Activated T-cell treated with anti-CD3 and anti-CD28 coated beads for 4 hours (primary cell): ENCODE results near the gene ZNF326.
"Not testable (repeated sequence)": the region's sequence is repeated elsewhere in the genome, so short reads cannot be mapped to it uniquely, and the experiment has no call there.

Experiments used
- DNase-seq: peaks from one replicate; pipeline ENCODE4 v3.0.0-alpha.2; 2020

Gene ZNF326

GRCh38 chr1:89998306-89998705, 3.4 kb downstream of the ZNF326 start:
- DNase-seq, result no peak

- no peak for DNase-seq
Observed at GRCh38 chr1:89999208-89999607, 4.3 kb downstream of the ZNF326 start.

- DNase-seq, result no peak
Observed at GRCh38 chr1:89999628-90000027, 4.7 kb downstream of the ZNF326 start.

DNA sequence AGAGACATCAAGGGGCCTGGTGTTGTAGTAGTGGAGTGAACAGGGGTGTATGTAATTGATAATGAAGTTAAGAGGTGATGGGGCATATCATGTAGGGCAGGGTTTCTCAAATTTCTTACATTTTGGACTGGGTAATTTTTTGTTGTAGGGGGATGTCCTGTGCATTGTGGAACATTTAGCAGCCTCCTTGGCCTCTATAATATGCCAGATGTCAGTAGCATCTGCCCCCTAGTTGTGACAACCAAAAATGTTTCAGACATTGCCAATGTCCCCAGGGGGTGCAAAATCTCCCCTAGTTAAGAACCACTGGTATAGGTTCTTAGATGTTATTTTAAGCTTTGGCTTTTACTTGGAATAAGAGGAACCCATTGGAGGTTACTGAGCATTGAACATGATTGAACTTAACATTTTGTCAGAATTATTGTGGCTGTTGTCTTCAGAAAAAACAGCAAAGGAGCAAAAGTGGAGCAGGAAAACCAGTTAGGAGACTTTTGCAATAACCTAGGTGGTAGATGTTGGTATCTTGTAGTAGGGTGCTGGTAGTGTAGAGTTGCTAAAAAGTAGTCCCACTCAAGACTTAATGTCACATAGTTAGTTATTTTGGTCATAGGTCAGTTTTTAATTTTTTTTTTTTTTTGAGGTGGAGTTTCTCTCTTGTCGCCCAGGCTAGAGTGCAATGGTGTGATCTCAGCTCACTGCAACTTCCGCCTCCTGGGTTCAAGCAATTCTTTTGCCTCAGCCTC, 6.2 kb downstream of the ZNF326 start:
- no peak for DNase-seq

- no peak for DNase-seq
Observed at GRCh38 chr1:90007979-90008404, 13.1 kb downstream of the ZNF326 start.

DNA sequence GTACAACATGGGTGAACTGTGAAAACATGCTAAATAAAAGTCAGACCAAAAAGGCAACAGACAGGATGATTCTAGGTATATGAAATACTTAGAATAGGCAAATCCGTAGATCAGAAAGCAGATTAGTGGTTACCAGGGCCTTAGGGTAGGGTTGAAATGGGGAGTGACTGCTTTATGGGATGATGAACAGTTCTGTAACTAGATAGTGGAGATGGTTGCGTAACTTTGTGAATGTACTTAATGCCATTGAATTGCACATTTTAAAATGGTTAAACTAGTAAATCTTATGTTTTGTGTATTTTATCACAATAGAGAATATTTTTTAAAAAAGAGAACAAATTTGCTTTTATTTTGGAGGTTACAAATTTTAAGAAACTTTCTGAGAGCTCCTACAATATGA, 17.4 kb downstream of the ZNF326 start:
- DNase-seq, result no peak

- DNase-seq, result no peak
Observed at GRCh38 chr1:90023691-90024090, 28.8 kb downstream of the ZNF326 start.

DNA sequence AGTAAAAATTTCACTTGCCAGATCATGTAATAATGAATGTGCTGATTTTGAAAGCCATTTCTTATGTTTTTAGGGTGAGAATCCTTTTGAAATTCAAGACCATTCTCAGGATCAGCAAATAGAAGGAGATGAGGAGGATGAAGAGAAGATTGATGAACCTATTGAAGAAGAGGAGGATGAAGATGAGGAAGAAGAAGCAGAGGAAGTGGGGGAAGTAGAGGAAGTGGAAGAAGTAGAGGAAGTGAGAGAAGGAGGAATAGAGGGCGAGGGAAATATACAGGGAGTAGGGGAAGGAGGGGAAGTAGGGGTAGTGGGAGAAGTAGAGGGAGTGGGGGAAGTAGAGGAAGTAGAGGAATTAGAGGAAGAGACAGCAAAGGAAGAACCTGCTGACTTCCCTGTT, 32.4 kb downstream of the ZNF326 start:
- no peak for DNase-seq

GRCh38 chr1:90039652-90040051, 44.7 kb downstream of the ZNF326 start:
- DNase-seq, result no peak

- no peak for DNase-seq
Observed at GRCh38 chr1:90043586-90043985, 48.7 kb downstream of the ZNF326 start.

DNA sequence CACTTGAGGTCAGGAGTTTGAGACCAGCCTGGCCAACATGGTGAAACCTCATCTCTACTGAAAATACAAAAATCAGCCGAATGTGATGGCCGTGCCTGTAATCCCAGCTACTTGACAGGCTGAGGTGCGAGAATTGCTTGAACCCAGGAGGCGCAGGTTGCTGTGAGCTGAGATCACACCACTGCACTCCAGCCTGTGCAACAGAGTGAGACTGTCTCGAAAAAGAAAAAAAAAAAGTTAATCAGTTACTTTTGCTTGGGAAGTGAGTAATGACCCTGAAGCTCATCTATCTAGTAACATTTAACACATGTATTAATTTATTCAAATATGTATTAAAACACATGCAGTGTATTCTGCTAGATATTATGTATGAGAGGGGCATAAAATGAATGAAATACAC, 49.4 kb downstream of the ZNF326 start:
- no peak for DNase-seq

- no peak for DNase-seq
Observed at GRCh38 chr1:90045853-90046563, 51.1 kb downstream of the ZNF326 start.

DNA sequence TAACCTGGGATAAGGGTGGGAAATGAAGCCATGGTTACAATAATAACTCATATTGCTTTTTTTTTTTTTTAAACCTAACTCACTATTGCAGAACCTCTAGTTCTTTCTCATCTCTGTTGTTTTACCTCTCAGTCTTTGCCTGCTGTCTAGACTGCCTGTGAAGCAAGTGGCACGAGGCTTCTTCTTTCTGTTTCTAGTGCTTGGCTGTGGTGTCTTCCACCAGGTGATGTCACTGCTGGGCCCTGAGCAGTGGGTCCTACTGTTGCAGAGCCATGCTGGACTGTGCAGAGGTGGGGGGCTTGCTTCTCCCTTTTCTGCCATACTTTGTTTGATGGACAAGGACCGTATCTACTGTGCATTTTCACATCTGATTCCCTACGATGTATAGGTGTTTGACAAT, 51.7 kb downstream of the ZNF326 start:
- DNase-seq, result no peak

GRCh38 chr1:90048043-90048442, 53.1 kb downstream of the ZNF326 start:
- no peak for DNase-seq

DNA sequence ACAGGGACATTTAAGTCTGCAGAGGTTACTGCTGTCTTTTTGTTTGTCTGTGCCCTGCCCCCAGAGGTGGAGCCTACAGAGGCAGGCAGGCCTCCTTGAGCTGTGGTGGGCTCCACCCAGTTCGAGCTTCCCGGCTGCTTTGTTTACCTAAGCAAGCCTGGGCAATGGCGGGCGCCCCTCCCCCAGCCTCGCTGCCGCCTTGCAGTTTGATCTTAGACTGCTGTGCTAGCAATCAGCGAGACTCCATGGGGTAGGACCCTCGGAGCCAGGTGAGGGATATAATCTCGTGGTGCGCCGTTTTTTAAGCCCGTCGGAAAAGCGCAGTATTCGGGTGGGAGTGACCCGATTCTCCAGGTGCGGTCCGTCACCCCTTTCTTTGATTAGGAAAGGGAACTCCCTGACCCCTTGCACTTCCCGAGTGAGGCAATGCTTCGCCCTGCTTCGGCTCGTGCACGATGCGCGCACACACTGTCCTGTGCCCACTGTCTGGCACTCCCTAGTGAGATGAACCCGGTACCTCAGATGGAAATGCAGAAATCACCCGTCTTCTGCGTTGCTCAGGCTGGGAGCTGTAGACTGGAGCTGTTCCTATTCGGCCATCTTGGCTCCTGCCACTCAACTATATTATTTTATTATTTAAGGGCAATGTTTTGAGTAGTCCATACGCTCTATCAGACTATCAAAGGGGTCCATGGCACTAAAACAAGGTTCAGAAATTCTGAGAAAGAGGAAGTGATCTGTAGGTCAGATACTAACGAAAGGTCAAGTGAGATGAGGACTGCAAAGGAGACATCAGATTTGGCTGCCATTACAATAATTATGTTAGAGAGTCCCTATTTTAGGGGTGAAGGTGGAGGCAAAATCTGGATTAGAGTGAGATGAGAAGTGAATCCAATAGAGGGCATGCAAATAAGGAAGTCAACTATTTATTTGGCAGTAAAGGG, 68.1 kb downstream of the ZNF326 start:
- not testable (repeated sequence) for DNase-seq

DNA sequence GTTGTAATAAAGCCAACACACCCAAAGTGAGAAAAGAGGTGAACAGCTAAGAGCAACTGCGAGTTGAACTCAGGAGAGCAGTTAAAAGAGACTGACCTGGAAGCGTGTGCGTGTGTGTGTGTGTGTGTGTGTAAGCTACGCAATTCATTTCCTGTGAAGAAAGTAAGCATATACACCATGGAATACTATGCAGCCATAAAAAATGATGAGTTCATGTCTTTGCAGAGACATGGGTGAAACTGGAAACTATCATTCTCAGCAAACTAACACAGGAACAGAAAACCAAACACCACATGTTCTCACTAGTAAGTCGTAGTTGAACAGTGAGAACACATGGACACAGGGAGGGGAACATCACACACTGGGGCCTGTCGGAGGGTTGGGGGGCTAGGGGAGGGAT, 69.2 kb downstream of the ZNF326 start:
- not testable (repeated sequence) for DNase-seq

DNA sequence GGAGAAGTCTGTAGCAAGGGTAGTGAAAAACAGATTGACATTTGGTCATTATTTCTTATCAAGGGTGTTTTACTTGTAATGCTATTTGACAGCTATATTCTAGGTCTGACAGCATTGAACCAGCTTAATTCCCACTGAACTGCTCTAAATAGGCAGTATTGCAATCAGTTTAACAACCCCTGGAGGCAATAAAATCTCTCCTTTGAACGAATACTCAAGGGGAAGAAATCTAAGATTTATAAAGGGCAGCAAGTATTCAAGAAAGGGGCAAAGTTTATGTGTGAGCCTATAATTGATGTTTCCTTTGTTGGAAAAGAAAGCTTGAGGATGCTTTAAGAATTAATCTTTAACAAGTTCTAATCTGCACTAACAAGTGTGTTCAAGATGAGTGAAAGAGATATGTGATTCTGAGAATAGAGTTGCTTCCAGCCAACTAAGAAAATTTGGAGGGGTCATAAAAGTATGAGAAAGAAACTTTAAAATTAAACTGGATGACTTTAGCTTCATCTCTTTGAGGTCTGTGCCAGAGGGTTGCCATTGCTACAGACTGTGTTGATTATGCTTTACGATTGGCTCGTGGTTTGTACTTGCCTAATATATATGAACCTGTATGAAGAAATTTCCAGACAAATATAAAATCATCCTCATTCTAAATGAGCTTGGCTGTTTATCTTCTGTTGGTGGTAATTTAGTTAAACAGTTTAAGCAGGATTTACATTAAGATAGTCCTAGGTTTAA, 72.5 kb downstream of the ZNF326 start:
- DNase-seq, result no peak

- DNase-seq, result no peak
Observed at GRCh38 chr1:90068611-90069280, 73.8 kb downstream of the ZNF326 start.

GRCh38 chr1:90074137-90074536, 79.2 kb downstream of the ZNF326 start:
- DNase-seq, result no peak

DNA sequence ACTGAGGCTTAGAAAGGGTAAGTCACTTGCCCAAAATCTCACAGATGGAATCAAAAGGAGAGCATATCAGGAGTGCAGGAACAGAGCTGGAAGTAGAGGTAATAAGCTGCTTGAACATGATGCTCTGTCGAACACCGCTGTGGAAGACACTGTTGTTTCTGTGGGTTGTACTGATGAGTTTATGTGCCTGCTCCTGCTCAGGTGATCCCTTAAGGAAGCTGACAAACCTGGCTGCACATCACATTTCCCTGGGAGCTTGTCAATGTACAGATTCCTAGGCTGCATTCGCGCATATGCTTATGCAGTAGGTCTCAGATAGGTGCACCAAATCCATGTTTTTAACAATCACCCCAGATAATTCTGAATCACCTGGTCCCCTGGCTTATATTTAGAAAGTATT, 79.7 kb downstream of the ZNF326 start:
- DNase-seq, result no peak

DNA sequence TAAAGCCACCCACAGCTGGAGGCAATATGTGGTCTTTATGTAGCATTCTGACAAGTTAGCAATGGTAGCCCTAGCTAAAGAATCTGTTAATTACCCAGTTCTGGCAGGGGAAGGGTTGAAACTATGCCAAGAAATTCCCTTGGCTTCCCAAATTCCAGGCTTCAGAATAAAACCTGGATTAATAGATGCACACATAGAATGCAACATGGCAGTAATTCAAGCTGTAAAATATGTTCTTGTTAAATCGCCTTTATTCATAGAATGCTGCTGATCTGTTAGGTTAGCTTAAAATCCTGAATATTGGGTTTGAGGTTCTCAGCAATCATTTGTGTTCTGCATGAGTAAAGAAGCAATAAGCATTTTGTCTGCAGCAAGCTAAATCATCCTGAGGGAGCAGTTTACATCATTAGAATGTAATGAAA, 80.1 kb downstream of the ZNF326 start:
- DNase-seq, result no peak

DNA sequence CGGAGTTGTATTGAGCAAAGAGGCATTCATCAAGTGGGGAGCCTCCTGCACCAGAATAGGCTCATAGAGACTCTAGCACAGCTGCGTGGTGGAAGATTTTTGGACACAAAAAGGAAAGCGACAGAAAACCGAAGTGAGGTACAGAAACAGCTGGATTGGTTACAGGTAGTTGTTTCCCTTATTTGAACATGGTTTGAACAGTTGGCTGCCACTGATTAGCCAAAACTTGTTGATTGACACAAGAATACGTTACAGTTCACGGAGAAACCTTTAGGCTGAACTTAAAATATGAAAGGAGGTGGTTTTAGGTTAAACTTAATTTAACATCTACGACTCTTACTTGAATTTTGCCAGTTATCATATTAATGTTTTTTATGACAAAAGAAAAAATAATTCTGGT, 89.1 kb downstream of the ZNF326 start:
- DNase-seq, result no peak
